Esophagus squamous epithelium (tissue), 4 donors: ENCODE data around the gene FAM20A.

Experiments
- POLR2A ChIP-seq, 4 donors: fragments of 450-650 bp; IDR thresholded peaks; one replicate each; pipeline ENCODE4 v1.6.1; 2017; ENCODE audit warnings: antibody characterized with exemption in 4 of 4, mild to moderate bottlenecking in 4 of 4, moderate library complexity in 3 of 4
- TF ChIP-seq, protein P1 (sequence below), 6 experiments: fragments of 450-650 bp in 4 of 6; fragments of 200-600 bp in 2 of 6; sonication (generic) in 2 of 6; IDR thresholded peaks; one replicate each; pipeline ENCODE4 v1.5.1; 2016 to 2019; ENCODE audit warnings: antibody characterized with exemption in 6 of 6, mild to moderate bottlenecking in 4 of 6, moderate library complexity in 4 of 6

DNA sequence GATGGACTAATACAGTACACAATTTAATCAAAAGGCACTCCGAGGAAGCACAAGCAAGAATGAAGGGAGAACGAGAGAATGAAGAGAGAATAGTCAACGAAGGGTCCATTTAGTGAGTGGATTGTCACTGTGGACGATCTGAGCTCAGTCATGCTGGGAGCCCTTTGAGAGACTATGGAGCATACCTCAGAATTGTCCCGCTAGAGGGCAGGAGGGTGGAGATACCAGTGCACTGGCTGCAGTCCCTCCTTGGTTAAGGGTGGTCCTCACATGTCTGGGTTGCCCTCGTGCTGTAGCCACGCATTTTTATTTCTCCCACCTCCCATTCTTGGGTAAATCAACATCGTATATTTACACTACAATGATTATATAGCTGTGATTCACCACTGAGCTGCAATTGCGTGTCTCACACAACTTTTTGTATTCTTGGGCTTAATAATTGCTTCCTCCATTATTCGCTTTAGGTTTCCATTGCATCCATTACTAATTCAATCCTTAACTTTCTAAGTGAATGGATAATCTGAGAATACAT, 33.2 kb upstream of the FAM20A start:
- TF ChIP-seq, protein P1, sequence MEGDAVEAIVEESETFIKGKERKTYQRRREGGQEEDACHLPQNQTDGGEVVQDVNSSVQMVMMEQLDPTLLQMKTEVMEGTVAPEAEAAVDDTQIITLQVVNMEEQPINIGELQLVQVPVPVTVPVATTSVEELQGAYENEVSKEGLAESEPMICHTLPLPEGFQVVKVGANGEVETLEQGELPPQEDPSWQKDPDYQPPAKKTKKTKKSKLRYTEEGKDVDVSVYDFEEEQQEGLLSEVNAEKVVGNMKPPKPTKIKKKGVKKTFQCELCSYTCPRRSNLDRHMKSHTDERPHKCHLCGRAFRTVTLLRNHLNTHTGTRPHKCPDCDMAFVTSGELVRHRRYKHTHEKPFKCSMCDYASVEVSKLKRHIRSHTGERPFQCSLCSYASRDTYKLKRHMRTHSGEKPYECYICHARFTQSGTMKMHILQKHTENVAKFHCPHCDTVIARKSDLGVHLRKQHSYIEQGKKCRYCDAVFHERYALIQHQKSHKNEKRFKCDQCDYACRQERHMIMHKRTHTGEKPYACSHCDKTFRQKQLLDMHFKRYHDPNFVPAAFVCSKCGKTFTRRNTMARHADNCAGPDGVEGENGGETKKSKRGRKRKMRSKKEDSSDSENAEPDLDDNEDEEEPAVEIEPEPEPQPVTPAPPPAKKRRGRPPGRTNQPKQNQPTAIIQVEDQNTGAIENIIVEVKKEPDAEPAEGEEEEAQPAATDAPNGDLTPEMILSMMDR (IDR thresholded peaks at IDR 0.05): no peak
- TF ChIP-seq POLR2A (IDR thresholded peaks at IDR 0.05): no peak
